Heart left ventricle (tissue), 16 donors: Measurements from ENCODE around the gene C20orf96. TPM values are rescaled to one million over a fixed set of nuclear protein-coding genes. Genes with fewer than 3 reads are reported as not detected.
"Not testable (repeated sequence)": the region's sequence is repeated elsewhere in the genome, so short reads cannot be mapped to it uniquely, and the experiment has no call there.

Source experiments
- ATAC-seq, 4 donors: fragments of 200-7000 bp; cut with Tn5 transposase; one replicate each; pipeline ENCODE4 v1.9.1; 2020 to 2022; ENCODE audit warnings: moderate library complexity in 4 of 4, mild to moderate bottlenecking in 3 of 4, moderate number of reproducible peaks in 1 of 4
- DNase-seq, 5 donors: peaks; one replicate each; pipeline ENCODE4 v3.0.0-alpha.2; 2020
- H3K27ac ChIP-seq, 12 donors: fragments of 200-600 bp; sonication (generic) in 4 of 12; one replicate each; pipeline versions ENCODE4 v1.5.0 to v1.8.0; 2016 to 2022; ENCODE audit warnings: mild to moderate bottlenecking in 2 of 12
- H3K27me3 ChIP-seq, 9 donors: fragments of 200-600 bp; sonication (generic) in 2 of 9; one replicate each; pipeline versions ENCODE4 v1.5.1 to v1.8.0; 2016 to 2022; ENCODE audit warnings: mild to moderate bottlenecking in 3 of 9
- H3K36me3 ChIP-seq, 9 donors: fragments of 200-600 bp; sonication (generic) in 2 of 9; one replicate each; pipeline versions ENCODE4 v1.5.0 to v1.8.0; 2018 to 2022; ENCODE audit warnings: mild to moderate bottlenecking in 2 of 9
- H3K4me1 ChIP-seq, 12 donors: fragments of 200-600 bp; sonication (generic) in 4 of 12; one replicate each; pipeline versions ENCODE4 v1.5.0 to v1.8.0; 2016 to 2022; ENCODE audit warnings: mild to moderate bottlenecking in 3 of 12
- H3K4me3 ChIP-seq, 12 donors: fragments of 200-600 bp; sonication (generic) in 4 of 12; one replicate each; pipeline versions ENCODE4 v1.5.0 to v1.8.0; 2017 to 2022; ENCODE audit warnings: mild to moderate bottlenecking in 9 of 12, moderate library complexity in 4 of 12
- H3K9me3 ChIP-seq, 12 donors: fragments of 200-600 bp; sonication (generic) in 4 of 12; one replicate each; pipeline versions ENCODE4 v1.5.0 to v1.8.0; 2016 to 2022; ENCODE audit warnings: mild to moderate bottlenecking in 1 of 12
- POLR2A ChIP-seq, 2 donors: fragments of 450-650 bp; IDR thresholded peaks; one replicate each; pipeline ENCODE4 v1.6.1; 2017; ENCODE audit warnings: antibody characterized with exemption in 2 of 2, mild to moderate bottlenecking in 2 of 2, moderate library complexity in 2 of 2
- WGBS, 4 donors: extraction: QIAGEN DNeasy Blood & Tissue Kit in 2 of 4; methylation state at CpG; one replicate each; pipeline versions ENCODE4 v1.1.5 to v1.1.7; 2013 to 2018; 5-methylcytosine and 5-hydroxymethylcytosine counted together
- intact Hi-C, 10 donors: fragments of 100-400 bp; cut with DNase I; formaldehyde crosslinking; loops; one replicate each; pipeline versions ENCODE4 v1.11.1 to v1.14.2; 2022
- long read RNA-seq, 3 donors: library from polyadenylated mRNA; unstranded; transcript quantifications; one replicate each; pipeline ENCODE4 v2.0.0, GENCODE V29; 2020 to 2021
- polyA plus RNA-seq, 2 donors: library from polyadenylated mRNA; stranded (reverse); fragments of 200-250 nt; gene quantifications; one replicate each; pipeline ENCODE4 v1.2.3, GENCODE V29; 2013
- total RNA-seq, 9 donors: library from RNA; depleted of rRNA in 2 of 9; stranded (reverse); fragments of >200 nt in 2 of 9; fragmentation: NEBNext Ultra II Directional in 3 of 9; extraction: Animal tissue kit (Norgen Biotek cat#: 25700) in 3 of 9; gene quantifications; one replicate each; pipeline versions ENCODE4 v1.1.0 to v1.2.4, GENCODE V29; 2016 to 2023
- TF ChIP-seq, protein P1 (sequence below), 12 donors: fragments of 200-600 bp; sonication (generic) in 4 of 12; IDR thresholded peaks; one replicate each; pipeline versions ENCODE4 v1.5.0 to v1.8.0; 2018 to 2022; ENCODE audit warnings: antibody characterized with exemption in 12 of 12, mild to moderate bottlenecking in 5 of 12
- donor health status: ischemic (EF 13 %, LVEDD 7.1; RV severe dilation, severe dysfunction).
- donor health status: healthy with polysubstance abuse.
- donor health status: DM: no; HTN: yes; CAD: no.
- donor health status: DM: no; HTN: no; CAD: no.
- donor health status: ischemic (EF 25% LVEDD 6.9; RV normal size, moderate dysfunction).
- donor health status: ischemic (EF 25% LVEDD 5.7; RV mildly dilated, moderate dysfunction).
- donor health status: healthy.
- donor health status: DM: yes; HTN: yes; CAD: no.
- donor health status: ischemic (EF 35%, LVEDD 5.7; RV mildly dilated, moderate dysfunction).
- donor health status: nonischemic (EF 11% LVEDD 7.7; RV severe dilation, severe dysfunction).
- donor health status: DM: yes; HTN: yes; CAD: no.
- donor health status: PGD.
- donor health status: ischemic (EF 29% LVEDD 5.4; RV normal size, mild dysfunction).
- donor health status: nonischemic (EF 23%, LVEDD 6.1; RV moderate dilation, normal function).

Gene C20orf96, protein sequence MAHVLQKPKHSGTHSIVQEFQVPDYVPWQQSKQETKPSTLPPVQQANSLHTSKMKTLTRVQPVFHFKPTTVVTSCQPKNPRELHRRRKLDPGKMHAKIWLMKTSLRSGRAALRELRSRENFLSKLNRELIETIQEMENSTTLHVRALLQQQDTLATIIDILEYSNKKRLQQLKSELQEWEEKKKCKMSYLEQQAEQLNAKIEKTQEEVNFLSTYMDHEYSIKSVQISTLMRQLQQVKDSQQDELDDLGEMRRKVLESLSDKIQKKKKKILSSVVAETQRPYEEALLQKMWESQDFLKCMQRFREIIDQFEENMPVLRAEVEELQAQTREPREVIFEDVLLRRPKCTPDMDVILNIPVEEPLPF
- total RNA-seq: 1 to 10 TPM in 8 of 9 donors, under 1 TPM in 1; 0.64 to 6.6 (median 4.5) TPM
- 1 to 10 TPM; 2.8 to 3.6 TPM for polyA plus RNA-seq
- long read RNA-seq, donor 1, partial matches to known transcripts: 3 of 7 reads
- long read RNA-seq, donor 1, other reads (novel, unspliced or antisense): 1 of 7 reads
- long read RNA-seq, donor 2, partial matches to known transcripts: 3 of 10 reads
- long read RNA-seq, donor 2, other reads (novel, unspliced or antisense): 3 of 10 reads
- long read RNA-seq, donor 3, partial matches to known transcripts: 4 of 7 reads
- long read RNA-seq, donor 3, other reads (novel, unspliced or antisense): 1 of 7 reads

DNA sequence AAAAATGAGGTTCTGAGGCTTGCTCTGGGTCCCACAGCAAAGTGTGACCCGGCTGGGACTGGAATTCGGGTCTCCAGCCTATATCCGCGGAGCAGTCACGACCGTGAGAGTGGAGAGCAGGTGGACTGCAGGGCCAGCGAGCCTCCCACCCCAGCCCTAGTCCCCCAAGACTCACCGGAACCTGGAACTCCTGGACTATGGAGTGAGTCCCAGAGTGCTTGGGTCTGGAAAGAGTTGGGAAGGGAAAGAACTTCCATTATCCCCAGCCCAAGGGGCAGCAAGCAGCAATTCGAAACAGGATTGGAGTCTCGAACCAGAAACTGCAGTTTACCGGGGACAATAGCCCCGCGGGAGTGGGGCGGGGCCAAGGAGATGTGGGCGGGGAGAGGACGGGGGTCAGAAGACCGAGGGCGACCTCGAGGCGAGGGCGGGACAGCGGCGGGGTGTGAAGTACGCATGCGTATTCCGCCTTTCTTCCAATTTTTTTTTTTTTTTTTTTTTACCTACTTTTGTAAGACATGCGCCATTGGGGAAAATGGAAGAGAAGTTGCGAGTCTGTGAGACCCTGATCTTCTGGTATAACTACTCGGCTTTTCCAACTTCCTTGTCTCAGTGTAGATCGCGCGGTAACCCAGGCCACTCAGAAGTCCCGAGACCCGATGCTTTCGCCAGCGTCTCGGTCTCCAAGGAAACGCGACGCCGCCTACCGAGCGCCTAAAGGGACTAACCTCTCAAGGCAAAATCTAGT lies at the start of gene C20orf96:
Gene C20orf96, minus strand, starts transcription at position 667 of the 748 bp plus-strand sequence. Its CDS starts 140 bp downstream, at position 527.
- intact Hi-C loops: no loop called here

DNA sequence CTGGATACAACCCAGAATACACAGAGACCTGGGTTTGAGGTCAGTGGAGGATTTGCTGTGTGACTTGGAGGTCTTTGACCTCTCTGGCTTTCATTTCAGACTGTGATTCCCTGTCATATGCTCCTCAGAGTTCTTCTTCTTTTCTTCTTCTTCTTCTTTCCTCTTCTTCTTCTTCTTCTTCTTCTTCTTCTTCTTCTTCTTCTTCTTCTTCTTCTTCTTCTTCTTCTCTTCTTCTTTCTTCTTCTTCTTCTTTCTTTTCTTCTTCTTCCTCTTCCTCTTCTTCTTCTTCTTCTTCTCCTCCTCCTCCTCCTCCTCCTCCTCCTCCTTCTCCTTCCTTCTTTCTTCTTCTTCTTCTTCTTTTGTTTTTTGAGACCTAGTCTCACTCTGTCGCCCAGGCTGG lies 45.5 kb upstream of the C20orf96 start:
- 90 to 95% (median 94%) methylated on average over 1 of the region's 1 CpG for WGBS, 4 donors
- H3K27me3 ChIP-seq, H3K27ac ChIP-seq, H3K4me3 ChIP-seq, H3K9me3 ChIP-seq, H3K4me1 ChIP-seq, ATAC-seq, DNase-seq, H3K36me3 ChIP-seq: not testable (repeated sequence)
- intact Hi-C loops: loop anchor here in 5 of 10 donors (10.0 kb wide), 2 partner anchors 61 to 131 kb away; no protein-coding TSS in a partner anchor

More for the DNA sequence above, at the start of gene C20orf96:
- TF ChIP-seq POLR2A (IDR thresholded peaks at IDR 0.05): peak in 1 of 2 donors; percentile 30
- TF ChIP-seq, protein P1, sequence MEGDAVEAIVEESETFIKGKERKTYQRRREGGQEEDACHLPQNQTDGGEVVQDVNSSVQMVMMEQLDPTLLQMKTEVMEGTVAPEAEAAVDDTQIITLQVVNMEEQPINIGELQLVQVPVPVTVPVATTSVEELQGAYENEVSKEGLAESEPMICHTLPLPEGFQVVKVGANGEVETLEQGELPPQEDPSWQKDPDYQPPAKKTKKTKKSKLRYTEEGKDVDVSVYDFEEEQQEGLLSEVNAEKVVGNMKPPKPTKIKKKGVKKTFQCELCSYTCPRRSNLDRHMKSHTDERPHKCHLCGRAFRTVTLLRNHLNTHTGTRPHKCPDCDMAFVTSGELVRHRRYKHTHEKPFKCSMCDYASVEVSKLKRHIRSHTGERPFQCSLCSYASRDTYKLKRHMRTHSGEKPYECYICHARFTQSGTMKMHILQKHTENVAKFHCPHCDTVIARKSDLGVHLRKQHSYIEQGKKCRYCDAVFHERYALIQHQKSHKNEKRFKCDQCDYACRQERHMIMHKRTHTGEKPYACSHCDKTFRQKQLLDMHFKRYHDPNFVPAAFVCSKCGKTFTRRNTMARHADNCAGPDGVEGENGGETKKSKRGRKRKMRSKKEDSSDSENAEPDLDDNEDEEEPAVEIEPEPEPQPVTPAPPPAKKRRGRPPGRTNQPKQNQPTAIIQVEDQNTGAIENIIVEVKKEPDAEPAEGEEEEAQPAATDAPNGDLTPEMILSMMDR (IDR thresholded peaks at IDR 0.05): peak in 11 of 12 donors; percentile 19 to 57 (median 37)
- Histone ChIP-seq H3K27ac (peak within 1 kb of the TSS; percentile 41 to 88 (median 78)), H3K9me3 (no peaks in the 10 kb centered on the region), H3K4me1 (peaks cover 0 to 24% (median 14%) of the 10 kb centered on the region in 12 donors), H3K4me3 (peak within 1 kb of the TSS; percentile 49 to 79 (median 68)), H3K27me3 (no peaks in the 10 kb centered on the region), H3K36me3 (no peaks in the 10 kb centered on the region)
- 0 to 1% (median 0%) methylated on average over 38 to 43 of the region's 43 CpGs for WGBS, 4 donors
- peak; percentile 91 to 96 (median 94) for DNase-seq
- peak; percentile 95 to 99 (median 98) for ATAC-seq

DNA sequence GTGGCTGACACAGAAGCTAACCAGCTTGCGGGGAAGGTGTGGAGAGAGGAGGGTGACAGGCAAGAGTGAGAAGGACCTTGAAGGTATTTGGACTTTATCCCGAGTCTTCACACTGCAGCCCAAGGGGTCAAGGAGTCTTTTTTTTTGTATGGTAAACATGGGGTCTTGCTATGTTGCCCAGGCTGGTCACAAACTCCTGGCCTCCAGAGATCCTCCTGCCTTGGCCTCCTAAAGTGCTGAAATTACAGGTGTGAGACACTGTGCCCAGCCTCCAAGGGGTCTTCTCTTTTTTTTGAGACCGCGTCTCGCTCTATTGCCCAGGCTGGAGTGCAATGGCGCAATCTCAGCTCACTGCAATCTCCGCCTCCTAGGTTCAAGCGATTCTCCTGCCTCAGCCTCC lies 44.0 kb upstream of the C20orf96 start:
- TF ChIP-seq, protein P1 (IDR thresholded peaks at IDR 0.05): no peak
- TF ChIP-seq POLR2A (IDR thresholded peaks at IDR 0.05): no peak
- H3K4me3 ChIP-seq: no peak overlapping the region
- peaks cover 0 to 6% (median 0%) of the 10 kb centered on the region in 9 donors for H3K36me3 ChIP-seq
- intact Hi-C loops: loop anchor here in 7 of 10 donors (5.0 to 10.0 kb wide), 6 partner anchors 37 to 130 kb away; partner anchors contain the start of gene ZCCHC3 (in 1 of the 7)
- H3K9me3 ChIP-seq: no peaks in the 10 kb centered on the region
- DNase-seq (no peak), ATAC-seq (no peak)
- H3K27ac ChIP-seq: no peak overlapping the region
- 93 to 97% (median 96%) methylated on average over 8 of the region's 8 CpGs for WGBS, 4 donors
- no peaks in the 10 kb centered on the region for H3K27me3 ChIP-seq
- peaks cover 0 to 12% (median 4%) of the 10 kb centered on the region in 12 donors for H3K4me1 ChIP-seq
